Activated CD4-positive, alpha-beta T cell treated with anti-CD3 and anti-CD28 coated beads, Interleukin-2, Interleukin-4, amounts not matched to agents 100 ng/mL and 50 ng/mL, durations not matched to agents 16 hours and 8 hours (primary cell): ENCODE data around the gene SYMPK.

ENCODE experiments used
- DNase-seq: peaks from one replicate; pipeline ENCODE4 v3.0.0-alpha.2; 2020; ENCODE audit warnings: low spot score

Gene SYMPK

DNA sequence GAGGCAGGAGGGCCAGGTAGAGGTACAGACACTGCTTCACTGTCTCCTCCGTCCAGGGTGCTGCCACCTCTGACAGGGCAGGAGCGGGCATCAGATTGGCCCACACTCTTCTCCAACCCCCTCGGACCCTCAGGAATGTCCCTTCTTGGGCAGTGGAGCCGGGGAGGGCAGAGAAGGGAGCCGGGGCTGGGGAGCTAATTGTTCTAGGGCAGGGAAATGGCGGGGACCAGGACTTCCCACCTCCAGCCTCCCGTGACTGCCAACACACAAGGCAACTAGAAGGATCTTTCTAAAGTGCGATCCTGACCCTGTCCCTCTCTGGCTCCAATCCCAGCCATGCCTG is 37.7 kb downstream of the SYMPK start:
- DNase-seq: no peak

GRCh38 chr19:45824531-45825262 is 38.2 kb downstream of the SYMPK start:
- no peak for DNase-seq

GRCh38 chr19:45824041-45824471 is 38.9 kb downstream of the SYMPK start:
- no peak for DNase-seq

DNA sequence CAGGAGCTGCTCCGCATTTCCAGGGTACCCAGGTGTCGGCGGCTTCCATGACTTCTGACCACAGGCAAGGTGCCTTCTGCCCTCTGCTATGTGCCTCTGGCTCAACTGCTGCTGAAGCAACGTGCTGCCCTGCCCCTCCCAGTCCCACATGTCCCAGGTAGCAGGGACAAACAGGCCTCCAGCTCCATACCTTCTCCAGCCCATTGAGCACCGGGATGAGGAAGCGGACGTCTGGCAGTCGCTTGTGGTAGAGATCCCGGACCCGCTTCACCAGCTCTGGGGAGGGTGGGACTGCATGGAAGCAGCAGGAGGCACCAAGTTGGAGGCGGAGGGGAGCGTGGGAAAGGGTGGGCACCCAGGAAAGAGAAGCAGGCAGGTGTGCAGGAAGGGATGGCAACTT is 39.8 kb downstream of the SYMPK start:
- no peak for DNase-seq

GRCh38 chr19:45822716-45823115 is 40.2 kb downstream of the SYMPK start:
- no peak for DNase-seq

- DNase-seq: no peak
Observed at GRCh38 chr19:45821570-45821969, 41.4 kb downstream of the SYMPK start.

DNA sequence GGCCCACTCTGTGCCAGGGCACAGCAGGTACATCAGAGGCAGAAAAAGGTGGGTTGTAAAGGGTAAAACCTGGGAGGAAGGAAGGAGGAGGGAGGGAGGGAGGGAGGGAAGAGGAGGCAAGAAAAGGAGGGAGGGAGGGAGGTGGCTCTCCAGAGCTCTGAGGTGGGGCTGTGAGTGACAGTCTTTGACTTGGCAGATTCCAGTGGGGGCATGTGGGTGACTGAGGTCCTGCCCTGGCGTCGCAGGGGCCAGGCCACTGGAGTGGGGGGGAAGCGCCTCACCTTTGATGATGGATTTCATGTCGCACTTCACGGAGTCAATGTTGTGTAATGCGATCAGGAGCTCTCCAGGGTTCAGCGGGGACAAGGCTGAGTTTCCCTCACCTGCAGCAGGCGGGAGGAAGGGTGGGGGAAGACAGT is 41.8 kb downstream of the SYMPK start:
- no peak for DNase-seq

DNA sequence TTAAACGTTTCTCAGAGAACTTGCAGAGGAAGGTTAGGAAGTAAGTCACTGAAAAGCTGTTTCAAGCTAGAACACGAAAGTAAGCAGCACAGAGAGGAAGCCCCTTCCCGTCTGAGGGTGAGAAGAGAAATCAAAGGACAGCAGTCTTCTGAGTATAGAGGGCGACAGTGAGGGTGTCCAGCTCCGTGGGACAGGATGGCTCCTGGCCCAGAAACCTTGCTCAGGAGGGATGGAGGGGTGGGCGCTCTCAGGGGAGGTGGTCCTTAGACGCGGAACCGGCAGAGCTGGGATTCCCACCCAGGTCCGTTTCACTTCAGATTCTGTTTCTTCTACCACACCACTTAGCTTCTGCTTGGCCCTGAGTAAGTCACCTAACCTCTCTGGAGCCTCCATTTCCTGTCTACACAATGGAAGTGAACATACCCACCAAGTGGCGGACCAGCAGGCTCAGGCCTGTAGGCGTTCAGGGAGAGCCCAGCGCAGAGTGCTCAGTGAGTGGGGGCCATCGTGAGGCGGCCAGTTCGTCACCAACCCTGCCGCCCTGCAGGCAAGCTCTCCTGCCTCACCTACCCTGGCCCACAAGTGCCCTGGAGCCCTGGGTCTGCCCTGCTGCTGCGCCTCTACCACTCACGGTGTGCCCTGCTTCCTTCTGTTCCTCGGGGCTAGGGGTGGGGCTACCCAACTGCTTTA is 42.4 kb downstream of the SYMPK start:
- no peak for DNase-seq

- no peak for DNase-seq
Observed at GRCh38 chr19:45819769-45820168, 43.2 kb downstream of the SYMPK start.

DNA sequence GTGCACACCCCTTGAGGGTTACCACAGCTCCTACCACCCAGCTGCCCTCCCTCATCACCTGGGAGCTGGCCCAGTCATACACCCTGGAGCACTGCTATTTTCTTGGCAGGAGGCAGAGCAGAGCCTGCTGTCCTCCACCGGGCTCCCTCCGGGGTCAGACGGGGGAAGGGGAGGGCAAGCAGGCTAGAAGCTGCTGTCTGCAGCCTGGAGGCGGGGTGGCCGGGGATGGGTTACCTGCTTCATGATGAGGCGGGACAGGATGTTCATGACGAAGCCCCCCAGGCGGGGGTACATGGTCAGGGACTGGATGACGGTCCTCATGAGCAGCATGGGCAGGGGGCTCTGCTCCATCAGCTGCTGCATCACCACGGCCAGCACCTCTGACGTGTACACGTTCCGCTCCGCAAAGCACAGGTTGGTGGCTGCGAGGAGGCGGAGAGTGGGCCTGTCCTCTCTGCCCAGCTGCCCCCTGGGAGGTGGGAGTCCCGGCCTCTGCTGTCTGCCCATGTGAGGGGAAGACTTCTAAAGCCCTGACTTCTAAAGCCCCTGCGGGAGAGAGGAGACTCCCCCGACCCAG is 45.1 kb downstream of the SYMPK start:
- DNase-seq: no peak

DNA sequence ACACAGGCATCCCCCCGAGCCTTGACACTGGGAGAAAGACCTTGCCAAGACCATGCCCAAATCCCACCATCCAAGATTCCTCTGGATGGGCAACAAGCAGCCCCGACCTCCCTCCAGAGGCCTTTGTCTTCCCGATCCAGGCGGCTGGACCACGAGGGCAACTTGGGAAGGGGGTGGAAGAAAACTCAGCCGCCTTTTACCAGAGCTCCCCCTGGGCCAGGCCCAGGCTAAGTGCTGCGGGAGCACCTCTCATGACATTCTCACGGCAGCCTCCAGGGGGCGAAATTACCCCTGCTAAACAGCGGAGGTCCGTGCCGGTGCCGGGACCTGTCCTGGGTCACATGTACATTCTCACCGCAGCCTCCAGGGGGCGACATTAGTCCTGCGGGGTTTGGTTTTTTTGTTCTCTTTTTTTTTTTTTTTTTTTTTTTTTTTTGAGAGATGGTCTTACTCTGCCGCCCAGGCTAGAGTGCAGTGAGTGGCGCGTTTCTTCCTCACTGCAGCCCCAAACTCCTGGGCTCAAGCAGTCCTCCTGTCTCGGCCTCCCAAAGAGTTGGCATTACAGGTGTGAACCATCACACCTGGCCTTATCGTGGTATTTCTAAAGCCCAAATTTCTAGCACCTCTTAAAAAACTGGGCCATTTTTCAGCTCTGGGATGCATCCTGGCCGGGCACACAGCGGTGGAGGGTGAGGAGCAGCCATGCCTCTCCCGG is 45.8 kb downstream of the SYMPK start:
- DNase-seq: peak; percentile 97

- no peak for DNase-seq
Observed at GRCh38 chr19:45816236-45817009, 46.5 kb downstream of the SYMPK start.

DNA sequence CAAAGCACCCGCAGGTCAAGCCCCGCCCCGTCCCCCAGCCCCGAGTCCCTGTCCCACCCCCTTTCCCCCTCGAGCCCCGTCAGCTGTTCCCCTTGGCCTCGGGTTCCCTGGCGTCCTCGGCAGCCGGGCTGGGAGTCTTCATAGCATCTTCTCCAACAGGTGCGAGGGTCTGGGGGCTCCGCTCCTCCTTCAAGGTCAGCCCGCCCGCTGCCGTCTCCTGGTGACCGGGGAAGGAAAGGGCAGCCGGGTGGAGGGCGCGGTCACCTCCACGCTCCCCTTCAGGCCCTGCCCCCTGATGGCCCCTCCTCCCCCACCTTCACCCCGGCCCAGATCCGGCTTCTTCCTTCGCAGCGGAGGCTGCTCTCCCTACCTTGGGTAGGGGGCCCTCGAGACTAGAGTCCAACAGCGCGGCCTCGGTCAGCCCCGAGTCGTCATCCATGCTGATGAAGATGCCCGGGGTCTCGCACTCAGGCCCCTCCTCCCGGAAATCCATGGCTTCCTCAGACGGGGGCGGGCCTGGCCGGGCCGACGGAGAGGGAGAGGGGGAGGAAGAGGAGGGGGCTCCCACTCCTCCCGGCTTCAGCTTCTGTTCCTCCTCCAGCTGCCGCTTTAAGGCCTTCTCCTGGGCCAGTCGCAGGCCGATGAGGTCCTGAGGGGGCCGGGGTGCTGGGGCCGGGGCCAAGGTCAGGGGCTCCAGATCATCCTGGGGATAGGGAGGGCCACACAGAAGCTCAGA is 47.3 kb downstream of the SYMPK start:
- DNase-seq: no peak

DNA sequence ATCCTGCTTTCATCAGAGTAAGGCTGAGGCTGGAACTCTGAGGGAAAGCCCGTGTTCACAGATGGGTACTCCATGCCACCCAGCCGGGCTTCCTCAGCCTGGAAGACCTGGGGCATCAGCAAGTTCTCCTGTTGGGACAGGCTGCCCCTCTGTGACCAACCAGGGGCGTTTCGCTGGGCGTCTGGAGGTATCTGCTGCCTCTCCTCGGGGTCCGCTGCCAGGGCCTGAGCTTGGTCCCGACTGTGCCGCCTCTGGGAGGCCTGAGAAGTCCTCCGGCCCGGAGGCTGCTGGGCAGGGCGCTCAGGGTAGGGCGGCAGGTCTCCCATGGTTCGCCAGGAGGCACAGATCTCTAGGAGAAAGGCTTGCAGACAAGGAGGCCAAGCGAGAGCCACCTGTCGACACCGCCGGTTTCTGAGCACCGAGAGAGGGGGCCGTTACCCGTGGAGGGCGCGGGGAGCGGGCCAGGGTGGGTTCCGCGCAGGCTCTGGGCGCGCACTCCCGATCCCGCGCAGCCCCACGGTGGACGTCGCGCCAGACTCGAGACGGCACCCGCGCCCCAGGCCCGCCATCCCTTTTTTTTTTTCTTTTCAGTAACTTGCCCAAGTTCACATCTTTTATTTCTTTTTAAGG is 48.0 kb downstream of the SYMPK start, which contains the start of gene RSPH6A:
RSPH6A (minus strand) TSS at position 458 of the 630 bp plus-strand sequence; CDS start at position 326, 132 bp downstream.
- no peak for DNase-seq

- no peak for DNase-seq
Observed at GRCh38 chr19:45814166-45814780, 48.7 kb downstream of the SYMPK start.

DNA sequence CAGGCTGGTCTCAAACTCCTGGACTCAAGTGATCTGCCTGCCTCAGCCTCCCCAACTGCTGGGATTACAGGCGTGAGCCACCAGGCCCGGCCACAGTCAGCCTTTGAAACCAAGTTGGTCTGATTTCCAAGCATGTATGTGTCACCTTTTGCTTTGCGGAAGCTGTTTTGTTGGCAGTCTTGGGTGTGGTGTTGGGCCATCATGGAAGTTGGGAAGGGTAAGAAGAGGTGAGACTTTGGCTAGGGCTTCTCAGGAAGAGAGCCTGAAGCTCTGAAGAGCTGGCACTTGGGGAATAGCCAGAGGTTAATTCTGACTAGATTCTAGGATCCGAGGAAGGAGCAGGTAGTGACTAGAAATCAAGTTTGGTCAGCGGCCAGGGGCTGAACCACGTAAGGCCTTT is 50.6 kb downstream of the SYMPK start:
- no peak for DNase-seq

DNA sequence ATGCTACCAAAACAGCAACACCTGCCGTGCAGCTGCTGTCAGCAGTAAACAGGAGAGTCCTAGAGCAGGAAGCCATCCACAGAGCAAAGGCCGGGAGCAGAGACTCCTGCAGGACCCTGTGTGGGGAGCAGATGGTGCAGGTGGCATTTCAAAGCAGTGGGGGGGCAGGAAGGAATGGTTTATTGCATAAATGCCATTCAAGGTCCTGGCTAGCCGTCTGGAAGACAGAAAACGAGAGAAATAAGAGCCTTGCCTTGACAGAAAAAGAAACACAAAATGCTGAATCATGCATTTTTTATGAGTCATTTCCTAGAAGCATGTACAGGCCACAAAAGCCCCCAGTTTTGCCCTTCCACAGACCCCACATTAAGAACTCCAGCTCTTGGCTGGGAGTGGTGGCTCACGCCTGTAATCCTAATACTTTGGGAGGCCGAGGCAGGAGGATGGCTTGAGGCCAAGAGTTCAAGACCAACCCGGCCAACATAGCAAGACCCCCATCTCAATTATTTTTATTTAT is 53.2 kb downstream of the SYMPK start:
- DNase-seq: peak; percentile 50

GRCh38 chr19:45805719-45806118 is 57.2 kb downstream of the SYMPK start:
- no peak for DNase-seq

- no peak for DNase-seq
Observed at GRCh38 chr19:45804959-45805230, 58.1 kb downstream of the SYMPK start.
